MCF 10A (cell line): ENCODE measurements around the gene LY6G6D. TPM values are rescaled to one million over a fixed set of nuclear protein-coding genes. Genes with fewer than 3 reads are reported as not detected.

Experiments used
- Bru-seq: library from RNA; stranded (reverse); fragments of 400-500 nt; gene quantifications from one replicate; lab custom pipeline; 2021; lab: Mats Ljungman, UMichigan
- BruChase-seq, 2 experiments: library from RNA; stranded (reverse); fragments of 400-500 nt; gene quantifications; one replicate each; lab custom pipeline; 2021; lab: Mats Ljungman, UMichigan
- BruUV-seq: library from RNA; stranded (reverse); fragments of 400-500 nt; replicated peaks from 2 replicates; lab custom pipeline; 2021; lab: Mats Ljungman, UMichigan
- CTCF ChIA-PET: fragments of 300-600 bp; sonication (Branson Sonifier 250); formaldehyde crosslinking; extraction: SDS; loops from one replicate; lab custom pipeline; 2021; ENCODE audit warnings: antibody characterized with exemption, inconsistent platforms; lab: Yijun Ruan, JAX
- POLR2A ChIA-PET: fragments of 300-600, 350-650 bp; sonication (Branson Sonifier 250); formaldehyde crosslinking; extraction: SDS; loops from one replicate; lab custom pipeline; 2020; ENCODE audit warnings: antibody characterized with exemption, inconsistent platforms; lab: Yijun Ruan, JAX
- DNase-seq: peaks from one replicate; pipeline ENCODE4 v3.0.0-alpha.2; 2018; ENCODE audit not compliant: unreplicated experiment
- H3K27ac Mint-ChIP-seq: one replicate; pipeline ENCODE4 v1.8.0; 2022; ENCODE audit warnings: mild to moderate bottlenecking, low read depth, mixed read lengths; ENCODE audit not compliant: unreplicated experiment
- H3K27me3 Mint-ChIP-seq: one replicate; pipeline ENCODE4 v1.8.0; 2022; ENCODE audit warnings: mixed read lengths; ENCODE audit not compliant: insufficient read depth, unreplicated experiment
- H3K36me3 Mint-ChIP-seq: one replicate; pipeline ENCODE4 v1.8.0; 2022; ENCODE audit warnings: mild to moderate bottlenecking, moderate library complexity, mixed read lengths; ENCODE audit not compliant: insufficient read depth, unreplicated experiment
- H3K4me1 Mint-ChIP-seq: one replicate; pipeline ENCODE4 v1.8.0; 2022; ENCODE audit warnings: mixed read lengths; ENCODE audit not compliant: insufficient read depth, unreplicated experiment
- H3K4me3 Mint-ChIP-seq: one replicate; pipeline ENCODE4 v1.8.0; 2022; ENCODE audit warnings: mild to moderate bottlenecking, moderate library complexity, mixed read lengths; ENCODE audit not compliant: unreplicated experiment
- H3K9me3 Mint-ChIP-seq: one replicate; pipeline ENCODE4 v1.8.0; 2022; ENCODE audit warnings: mixed read lengths; ENCODE audit not compliant: unreplicated experiment
- intact Hi-C: fragments of 100-400 bp; cut with micrococcal nuclease; formaldehyde crosslinking; loops from 2 replicates; pipeline ENCODE4 v1.14.1; 2022
- long read RNA-seq: library from polyadenylated mRNA; stranded (forward); transcript quantifications from one replicate; pipeline ENCODE4 v2.0.0, GENCODE V29; 2022
- total RNA-seq: library from RNA; stranded (reverse); gene quantifications from 2 replicates; pipeline ENCODE4 v1.2.3, GENCODE V29; 2022
- TF ChIP-seq, protein P1 (sequence below): fragments of 200-600 bp; IDR thresholded peaks from one replicate; pipeline ENCODE4 v1.8.0; 2022; ENCODE audit warnings: antibody characterized with exemption, mild to moderate bottlenecking; ENCODE audit not compliant: unreplicated experiment

Gene LY6G6D, protein sequence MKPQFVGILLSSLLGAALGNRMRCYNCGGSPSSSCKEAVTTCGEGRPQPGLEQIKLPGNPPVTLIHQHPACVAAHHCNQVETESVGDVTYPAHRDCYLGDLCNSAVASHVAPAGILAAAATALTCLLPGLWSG
- total RNA-seq (not detected in 2 replicates), Bru-seq, nascent RNA (not detected), BruChase-seq, experiment 1, labeled RNA remaining after a 6-hour chase (percentile 38 among the genes with signal in this experiment), BruChase-seq, experiment 2, labeled RNA remaining after a 2-hour chase (not detected)
- long read RNA-seq: 0 reads

GRCh38 chr6:31715022-31715958 lies at the start of gene LY6G6D:
Gene LY6G6D, plus strand, starts transcription at chr6:31715348. Its CDS starts 8 bp downstream, at chr6:31715356.
- DNase-seq: no peak
- BruUV-seq: no TSS peak
- Mint-ChIP-seq H3K4me1 (peaks cover 15% of the 10 kb centered on the region), H3K4me3 (no peak within 1 kb of the TSS), H3K36me3 (no peaks in the 10 kb centered on the region), H3K27ac (no peak within 1 kb of the TSS), H3K9me3 (no peaks in the 10 kb centered on the region), H3K27me3 (no peaks in the 10 kb centered on the region)
- intact Hi-C loops: no loop called here
- TF ChIP-seq, protein P1, sequence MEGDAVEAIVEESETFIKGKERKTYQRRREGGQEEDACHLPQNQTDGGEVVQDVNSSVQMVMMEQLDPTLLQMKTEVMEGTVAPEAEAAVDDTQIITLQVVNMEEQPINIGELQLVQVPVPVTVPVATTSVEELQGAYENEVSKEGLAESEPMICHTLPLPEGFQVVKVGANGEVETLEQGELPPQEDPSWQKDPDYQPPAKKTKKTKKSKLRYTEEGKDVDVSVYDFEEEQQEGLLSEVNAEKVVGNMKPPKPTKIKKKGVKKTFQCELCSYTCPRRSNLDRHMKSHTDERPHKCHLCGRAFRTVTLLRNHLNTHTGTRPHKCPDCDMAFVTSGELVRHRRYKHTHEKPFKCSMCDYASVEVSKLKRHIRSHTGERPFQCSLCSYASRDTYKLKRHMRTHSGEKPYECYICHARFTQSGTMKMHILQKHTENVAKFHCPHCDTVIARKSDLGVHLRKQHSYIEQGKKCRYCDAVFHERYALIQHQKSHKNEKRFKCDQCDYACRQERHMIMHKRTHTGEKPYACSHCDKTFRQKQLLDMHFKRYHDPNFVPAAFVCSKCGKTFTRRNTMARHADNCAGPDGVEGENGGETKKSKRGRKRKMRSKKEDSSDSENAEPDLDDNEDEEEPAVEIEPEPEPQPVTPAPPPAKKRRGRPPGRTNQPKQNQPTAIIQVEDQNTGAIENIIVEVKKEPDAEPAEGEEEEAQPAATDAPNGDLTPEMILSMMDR: no peak
- POLR2A ChIA-PET: interaction anchor here (0.7 to 2.1 kb wide), 4 partner anchors 12 to 19 kb away, joined by 3 to 8 read pairs (median 4); partner anchors contain the start of genes ABHD16A and DDAH2
- CTCF ChIA-PET: interaction anchor here (0.7 to 1.2 kb wide), 4 partner anchors 12 to 55 kb away, joined by 3 to 4 read pairs (median 3); partner anchors contain the start of gene ABHD16A

DNA sequence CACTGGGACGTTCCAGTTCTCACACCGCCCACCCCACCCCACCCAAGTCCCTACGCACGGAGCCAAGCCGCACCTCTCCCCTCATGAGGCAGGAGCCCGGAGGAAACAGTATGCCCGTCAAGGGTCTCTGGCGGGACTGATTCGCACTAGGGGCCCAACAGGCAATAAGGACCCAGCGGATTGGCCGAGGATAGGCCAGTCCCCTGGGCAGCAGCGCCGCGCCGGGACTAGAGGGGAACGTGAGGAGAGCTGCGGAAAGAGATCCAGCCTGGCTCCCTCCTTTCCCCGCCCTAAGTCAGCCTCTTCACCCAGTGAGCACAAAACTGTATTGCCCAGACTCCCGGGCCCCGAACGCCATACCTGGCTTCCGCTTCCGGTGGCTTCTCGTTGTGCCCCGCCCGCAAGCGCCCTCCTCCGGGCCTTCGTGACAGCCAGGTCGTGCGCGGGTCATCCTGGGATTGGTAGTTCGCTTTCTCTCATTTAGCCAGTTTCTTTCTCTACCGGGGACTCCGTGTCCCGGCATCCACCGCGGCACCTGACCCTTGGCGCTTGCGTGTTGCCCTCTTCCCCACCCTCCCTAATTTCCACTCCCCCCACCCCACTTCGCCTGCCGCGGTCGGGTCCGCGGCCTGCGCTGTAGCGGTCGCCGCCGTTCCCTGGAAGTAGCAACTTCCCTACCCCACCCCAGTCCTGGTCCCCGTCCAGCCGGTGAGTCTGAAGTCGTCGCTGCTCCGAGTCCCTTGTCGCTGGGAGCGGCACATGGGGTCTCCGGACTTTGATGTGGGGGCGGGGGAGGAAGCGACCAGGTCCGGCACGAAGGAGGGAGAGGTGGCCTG lies 49.4 kb upstream of the LY6G6D start, which contains the start of gene CSNK2B:
Gene CSNK2B (plus strand): TSS at position 580 of the 836 bp plus-strand sequence. CDS start 752 bp downstream, outside the sequence.
- DNase-seq: peak; percentile 98
- TF ChIP-seq, protein P1: no peak
- POLR2A ChIA-PET: interaction anchor here (0.6 to 7.9 kb wide), 29 partner anchors 12 to 1306 kb away, joined by 3 to 263 read pairs (median 7); partner anchors contain the start of genes ABHD16A, APOM, ATP6V1G2 and BAG6
- intact Hi-C loops: no loop called here
- H3K27me3 Mint-ChIP-seq: no peaks in the 10 kb centered on the region
- H3K27ac Mint-ChIP-seq: peak within 1 kb of the TSS; percentile 99
- H3K9me3 Mint-ChIP-seq: no peaks in the 10 kb centered on the region
- H3K36me3 Mint-ChIP-seq: peaks cover 81% of the 10 kb centered on the region
- CTCF ChIA-PET: interaction anchor here (0.5 to 1.1 kb wide), 3 partner anchors 11 to 1102 kb away, joined by 3 read pairs; no protein-coding TSS in a partner anchor
- H3K4me3 Mint-ChIP-seq: peak within 1 kb of the TSS; percentile 99
- no TSS peak for BruUV-seq
- H3K4me1 Mint-ChIP-seq: peaks cover 31% of the 10 kb centered on the region

DNA sequence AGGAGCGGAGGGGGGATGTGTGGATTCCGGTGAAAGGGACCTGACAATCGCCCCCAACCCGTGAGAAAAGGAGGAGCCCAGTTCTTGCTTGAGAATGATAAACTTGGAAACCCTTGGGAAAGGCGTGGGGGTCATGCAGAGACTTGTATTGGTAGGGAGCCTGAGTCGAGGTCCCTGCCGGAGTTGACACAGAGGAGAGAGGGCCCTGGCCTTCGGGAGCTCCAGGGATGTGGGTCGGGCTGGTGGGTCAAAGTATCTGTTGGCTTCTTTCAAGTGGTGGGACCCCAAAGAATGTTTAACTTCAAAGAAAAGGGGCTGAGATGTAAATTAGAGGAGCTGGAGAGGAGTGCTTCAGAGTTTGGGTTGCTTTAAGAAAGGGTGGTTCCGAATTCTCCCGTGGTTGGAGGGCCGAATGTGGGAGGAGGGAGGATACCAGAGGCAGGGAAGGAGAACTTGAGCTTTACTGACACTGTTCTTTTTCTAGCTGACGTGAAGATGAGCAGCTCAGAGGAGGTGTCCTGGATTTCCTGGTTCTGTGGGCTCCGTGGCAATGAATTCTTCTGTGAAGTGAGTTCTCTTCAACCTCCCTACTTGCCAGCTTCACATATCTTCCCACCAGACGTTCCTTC lies 48.7 kb upstream of the LY6G6D start:
- ChIA-PET POLR2A (interaction anchor here (0.5 to 7.9 kb wide), 18 partner anchors 11 to 529 kb away, joined by 3 to 263 read pairs (median 4); partner anchors contain the start of genes ABHD16A, APOM, ATP6V1G2 and BAG6), CTCF (interaction anchor here (0.6 to 1.1 kb wide), 6 partner anchors 12 to 1132 kb away, joined by 3 to 5 read pairs (median 3); no protein-coding TSS in a partner anchor)
- TF ChIP-seq, protein P1: no peak
- Mint-ChIP-seq H3K27ac (peak overlapping the region; percentile 99), H3K9me3 (no peaks in the 10 kb centered on the region), H3K4me1 (peaks cover 25% of the 10 kb centered on the region), H3K4me3 (peak overlapping the region; percentile 99), H3K27me3 (no peaks in the 10 kb centered on the region), H3K36me3 (peaks cover 78% of the 10 kb centered on the region)
- DNase-seq: no peak
- BruUV-seq: no TSS peak
- intact Hi-C loops: no loop called here
